ENCODE measurements around the gene LAMA2. TPM values are rescaled to one million over a fixed set of nuclear protein-coding genes. Genes with fewer than 3 reads are reported as not detected.
A peak's percentile ranks its signal among the peaks of the same experiment; 100 is the strongest.

LAMA2 gene
- polyA plus RNA-seq, 1 donor: 5.4 TPM

- no peaks in the 10 kb centered on the region for H3K27me3 ChIP-seq (ENCODE audit: control insufficient read depth, insufficient read depth, low read length)
- no peak overlapping the region for H3K4me3 ChIP-seq (ENCODE audit: low read length)
- H3K36me3 ChIP-seq (ENCODE audit: control insufficient read depth, insufficient read depth, low read length): no peaks in the 10 kb centered on the region
- WGBS (ENCODE audit: insufficient coverage, low lambda C conversion rate): no CpG with 5 or more reads among the region's 2 CpGs
- no peaks in the 10 kb centered on the region for H3K9me3 ChIP-seq (ENCODE audit: control insufficient read depth, low read depth, low read length)
- no peak overlapping the region for H3K27ac ChIP-seq (ENCODE audit: low read length)
- DNase-seq: peak in 1 of 2 donors; percentile 62
- no peaks in the 10 kb centered on the region for H3K4me1 ChIP-seq (ENCODE audit: control insufficient read depth, insufficient read depth, low read length)
Observed at GRCh38 chr6:129350278-129350677, 467.3 kb downstream of the LAMA2 start.

DNA sequence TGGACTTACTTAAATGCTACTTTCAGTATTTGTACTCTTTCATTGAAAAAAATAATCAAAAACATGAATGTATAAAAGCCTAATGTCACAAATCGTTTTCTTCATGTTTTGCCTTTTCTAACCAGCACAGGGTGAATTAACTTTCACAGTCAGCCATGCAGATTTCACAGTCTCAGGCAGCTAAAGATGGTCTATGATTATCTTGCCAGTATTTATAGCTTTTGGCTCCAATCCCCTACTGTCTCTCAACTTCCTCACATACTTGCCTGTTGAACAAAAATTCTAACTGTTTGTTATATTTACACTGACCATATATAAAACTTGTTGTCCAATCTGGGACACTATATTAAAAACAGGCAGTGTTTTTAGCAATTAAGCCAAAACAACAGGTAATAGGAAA, 468.9 kb downstream of the LAMA2 start:
- H3K4me1 ChIP-seq (ENCODE audit: control insufficient read depth, insufficient read depth, low read length): no peaks in the 10 kb centered on the region
- no peak overlapping the region for H3K4me3 ChIP-seq (ENCODE audit: low read length)
- WGBS (ENCODE audit: insufficient coverage, low lambda C conversion rate): 100% methylated on average over 1 of the region's 1 CpG
- no peak overlapping the region for H3K27ac ChIP-seq (ENCODE audit: low read length)
- DNase-seq: no peak
- no peaks in the 10 kb centered on the region for H3K9me3 ChIP-seq (ENCODE audit: control insufficient read depth, low read depth, low read length)
- H3K36me3 ChIP-seq (ENCODE audit: control insufficient read depth, insufficient read depth, low read length): no peaks in the 10 kb centered on the region
- H3K27me3 ChIP-seq (ENCODE audit: control insufficient read depth, insufficient read depth, low read length): no peaks in the 10 kb centered on the region

- no peak for DNase-seq
Observed at GRCh38 chr6:129353067-129353466, 470.1 kb downstream of the LAMA2 start.

GRCh38 chr6:129356129-129356528, 473.2 kb downstream of the LAMA2 start:
- Histone ChIP-seq H3K9me3 (ENCODE audit: control insufficient read depth, low read depth, low read length) (no peaks in the 10 kb centered on the region), H3K27ac (ENCODE audit: low read length) (no peak overlapping the region), H3K27me3 (ENCODE audit: control insufficient read depth, insufficient read depth, low read length) (no peaks in the 10 kb centered on the region), H3K4me3 (ENCODE audit: low read length) (no peak overlapping the region), H3K36me3 (ENCODE audit: control insufficient read depth, insufficient read depth, low read length) (no peaks in the 10 kb centered on the region), H3K4me1 (ENCODE audit: control insufficient read depth, insufficient read depth, low read length) (no peaks in the 10 kb centered on the region)
- DNase-seq: no peak
- WGBS (ENCODE audit: insufficient coverage, low lambda C conversion rate): 100% methylated on average over 1 of the region's 2 CpGs

More at GRCh38 chr6:129353067-129353466, 470.1 kb downstream of the LAMA2 start:
- WGBS (ENCODE audit: insufficient coverage, low lambda C conversion rate): 100% methylated on average over 3 of the region's 9 CpGs
- no peak overlapping the region for H3K4me3 ChIP-seq (ENCODE audit: low read length)
- no peaks in the 10 kb centered on the region for H3K9me3 ChIP-seq (ENCODE audit: control insufficient read depth, low read depth, low read length)
- no peaks in the 10 kb centered on the region for H3K27me3 ChIP-seq (ENCODE audit: control insufficient read depth, insufficient read depth, low read length)
- H3K4me1 ChIP-seq (ENCODE audit: control insufficient read depth, insufficient read depth, low read length): no peaks in the 10 kb centered on the region
- no peaks in the 10 kb centered on the region for H3K36me3 ChIP-seq (ENCODE audit: control insufficient read depth, insufficient read depth, low read length)
- H3K27ac ChIP-seq (ENCODE audit: low read length): no peak overlapping the region

DNA sequence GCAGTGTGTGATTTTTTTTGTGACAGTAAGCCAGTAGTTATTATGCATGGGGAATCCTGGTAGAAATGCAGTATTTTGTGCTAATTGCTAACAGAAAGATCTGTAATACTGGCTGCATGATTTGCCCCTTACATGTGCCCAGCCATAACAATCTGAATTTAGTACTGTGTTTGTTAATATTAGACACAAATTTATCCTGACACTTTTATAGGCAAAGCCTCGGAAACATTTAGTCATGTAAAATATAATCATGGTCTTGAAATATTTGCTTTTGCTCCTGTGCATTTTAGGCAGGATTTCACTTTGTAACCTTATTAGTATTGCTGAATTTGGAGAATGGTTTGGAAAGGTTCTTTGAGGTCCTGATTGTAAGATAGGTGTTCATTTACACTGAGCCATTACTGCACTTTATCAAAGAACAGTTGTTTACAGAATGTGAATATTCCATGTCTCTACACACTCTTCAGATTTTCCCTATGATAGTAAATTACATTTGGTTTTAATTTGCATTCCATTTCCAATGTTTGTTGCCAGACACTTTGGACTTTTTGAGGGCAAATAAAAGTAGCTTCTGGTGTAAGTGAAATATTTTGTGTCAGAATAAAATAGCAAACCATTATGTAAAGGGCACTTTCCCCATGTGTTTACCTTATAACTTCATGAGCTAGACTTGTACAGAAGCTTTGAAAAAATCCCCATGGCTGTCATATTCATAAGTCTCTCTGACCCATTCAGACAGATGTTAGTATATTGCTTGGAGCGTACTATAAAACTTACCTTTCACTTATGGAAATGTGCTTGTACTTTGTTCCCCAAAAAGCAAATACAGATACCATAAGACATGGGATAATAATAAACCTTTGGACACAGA, 477.1 kb downstream of the LAMA2 start:
- no peak overlapping the region for H3K27ac ChIP-seq (ENCODE audit: low read length)
- peak; percentile 13 to 74 for DNase-seq
- H3K9me3 ChIP-seq (ENCODE audit: control insufficient read depth, low read depth, low read length): no peaks in the 10 kb centered on the region
- H3K4me1 ChIP-seq (ENCODE audit: control insufficient read depth, insufficient read depth, low read length): no peaks in the 10 kb centered on the region
- no peak overlapping the region for H3K4me3 ChIP-seq (ENCODE audit: low read length)
- WGBS (ENCODE audit: insufficient coverage, low lambda C conversion rate): 50% methylated on average over 1 of the region's 2 CpGs
- no peaks in the 10 kb centered on the region for H3K36me3 ChIP-seq (ENCODE audit: control insufficient read depth, insufficient read depth, low read length)
- no peaks in the 10 kb centered on the region for H3K27me3 ChIP-seq (ENCODE audit: control insufficient read depth, insufficient read depth, low read length)

DNA sequence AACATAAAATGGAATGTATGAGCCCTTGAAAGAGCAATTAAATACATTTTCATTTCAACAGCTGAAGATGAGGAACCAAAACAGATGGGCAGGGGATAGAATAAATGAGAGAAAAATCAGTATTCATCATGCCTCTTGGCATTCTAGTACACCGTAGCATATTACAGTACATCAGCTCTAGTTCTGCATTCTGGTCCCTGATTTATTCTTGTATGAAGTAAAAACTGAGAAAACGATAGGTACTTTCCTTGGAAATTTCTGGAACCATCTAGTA, 477.7 kb downstream of the LAMA2 start:
- no peak overlapping the region for H3K27ac ChIP-seq (ENCODE audit: low read length)
- 56% methylated on average over 2 of the region's 2 CpGs for WGBS (ENCODE audit: insufficient coverage, low lambda C conversion rate)
- no peak overlapping the region for H3K4me3 ChIP-seq (ENCODE audit: low read length)
- no peaks in the 10 kb centered on the region for H3K4me1 ChIP-seq (ENCODE audit: control insufficient read depth, insufficient read depth, low read length)
- DNase-seq: no peak
- H3K27me3 ChIP-seq (ENCODE audit: control insufficient read depth, insufficient read depth, low read length): no peaks in the 10 kb centered on the region
- H3K36me3 ChIP-seq (ENCODE audit: control insufficient read depth, insufficient read depth, low read length): no peaks in the 10 kb centered on the region
- no peaks in the 10 kb centered on the region for H3K9me3 ChIP-seq (ENCODE audit: control insufficient read depth, low read depth, low read length)

GRCh38 chr6:129364037-129364436, 481.1 kb downstream of the LAMA2 start:
- no peak overlapping the region for H3K4me3 ChIP-seq (ENCODE audit: low read length)
- no peaks in the 10 kb centered on the region for H3K4me1 ChIP-seq (ENCODE audit: control insufficient read depth, insufficient read depth, low read length)
- no peaks in the 10 kb centered on the region for H3K27me3 ChIP-seq (ENCODE audit: control insufficient read depth, insufficient read depth, low read length)
- H3K36me3 ChIP-seq (ENCODE audit: control insufficient read depth, insufficient read depth, low read length): no peaks in the 10 kb centered on the region
- H3K9me3 ChIP-seq (ENCODE audit: control insufficient read depth, low read depth, low read length): no peaks in the 10 kb centered on the region
- WGBS (ENCODE audit: insufficient coverage, low lambda C conversion rate): 80% methylated on average over 1 of the region's 3 CpGs
- no peak overlapping the region for H3K27ac ChIP-seq (ENCODE audit: low read length)
- DNase-seq: no peak

DNA sequence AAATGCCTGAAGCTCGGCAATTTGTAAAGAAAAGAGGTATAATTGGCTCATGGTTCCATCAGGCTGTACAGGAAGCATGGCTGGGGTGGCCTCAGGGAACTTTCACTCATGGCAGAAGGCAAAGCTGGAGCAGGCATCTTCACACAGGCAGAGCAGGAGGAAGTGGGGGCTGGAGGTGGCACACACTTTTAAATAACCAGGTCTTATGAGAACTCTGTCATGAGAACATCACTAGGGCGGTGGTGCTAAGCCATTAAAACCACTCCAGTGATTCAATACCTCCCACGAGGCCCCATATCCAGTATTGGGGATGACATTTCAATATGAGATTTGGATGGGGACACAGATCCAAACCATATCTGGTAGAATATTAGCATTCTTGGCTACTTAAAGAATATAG, 481.8 kb downstream of the LAMA2 start:
- Histone ChIP-seq H3K36me3 (ENCODE audit: control insufficient read depth, insufficient read depth, low read length) (no peaks in the 10 kb centered on the region), H3K27ac (ENCODE audit: low read length) (no peak overlapping the region), H3K4me1 (ENCODE audit: control insufficient read depth, insufficient read depth, low read length) (no peaks in the 10 kb centered on the region), H3K4me3 (ENCODE audit: low read length) (no peak overlapping the region), H3K27me3 (ENCODE audit: control insufficient read depth, insufficient read depth, low read length) (no peaks in the 10 kb centered on the region), H3K9me3 (ENCODE audit: control insufficient read depth, low read depth, low read length) (no peaks in the 10 kb centered on the region)
- WGBS (ENCODE audit: insufficient coverage, low lambda C conversion rate): no CpG with 5 or more reads among the region's 3 CpGs
- no peak for DNase-seq

- no peaks in the 10 kb centered on the region for H3K27me3 ChIP-seq (ENCODE audit: control insufficient read depth, insufficient read depth, low read length)
- no peaks in the 10 kb centered on the region for H3K9me3 ChIP-seq (ENCODE audit: control insufficient read depth, low read depth, low read length)
- DNase-seq: no peak
- WGBS (ENCODE audit: insufficient coverage, low lambda C conversion rate): no CpG with 5 or more reads among the region's 1 CpG
- H3K4me3 ChIP-seq (ENCODE audit: low read length): no peak overlapping the region
- H3K27ac ChIP-seq (ENCODE audit: low read length): no peak overlapping the region
- H3K4me1 ChIP-seq (ENCODE audit: control insufficient read depth, insufficient read depth, low read length): no peaks in the 10 kb centered on the region
- no peaks in the 10 kb centered on the region for H3K36me3 ChIP-seq (ENCODE audit: control insufficient read depth, insufficient read depth, low read length)
Observed at GRCh38 chr6:129368076-129368475, 485.1 kb downstream of the LAMA2 start.

- WGBS (ENCODE audit: insufficient coverage, low lambda C conversion rate): no CpG with 5 or more reads among the region's 2 CpGs
- Histone ChIP-seq H3K27ac (ENCODE audit: low read length) (no peak overlapping the region), H3K36me3 (ENCODE audit: control insufficient read depth, insufficient read depth, low read length) (no peaks in the 10 kb centered on the region), H3K4me3 (ENCODE audit: low read length) (no peak overlapping the region), H3K9me3 (ENCODE audit: control insufficient read depth, low read depth, low read length) (no peaks in the 10 kb centered on the region), H3K27me3 (ENCODE audit: control insufficient read depth, insufficient read depth, low read length) (no peaks in the 10 kb centered on the region), H3K4me1 (ENCODE audit: control insufficient read depth, insufficient read depth, low read length) (no peaks in the 10 kb centered on the region)
- no peak for DNase-seq
Observed at GRCh38 chr6:129368970-129369369, 486.0 kb downstream of the LAMA2 start.

DNA sequence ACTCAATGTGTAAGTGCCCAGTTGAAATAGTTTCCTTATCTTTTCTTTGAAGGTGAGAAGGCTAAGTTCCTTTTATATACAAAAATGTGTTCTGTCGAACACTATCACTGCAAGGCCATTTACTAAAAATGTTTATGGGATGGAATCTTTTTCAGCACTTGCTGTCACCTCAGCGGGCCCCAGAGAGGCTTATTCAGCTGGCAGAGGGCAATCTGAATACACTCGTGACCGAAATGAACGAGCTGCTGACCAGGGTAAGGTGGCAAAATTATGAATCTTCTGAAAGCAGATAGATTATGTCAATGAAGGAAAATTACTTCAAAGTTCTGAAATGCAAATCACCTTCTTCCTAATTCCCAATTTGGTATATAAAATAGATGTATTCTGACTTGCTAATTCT, 486.8 kb downstream of the LAMA2 start:
- DNase-seq: no peak
- Histone ChIP-seq H3K36me3 (ENCODE audit: control insufficient read depth, insufficient read depth, low read length) (no peaks in the 10 kb centered on the region), H3K4me1 (ENCODE audit: control insufficient read depth, insufficient read depth, low read length) (no peaks in the 10 kb centered on the region), H3K27ac (ENCODE audit: low read length) (no peak overlapping the region), H3K9me3 (ENCODE audit: control insufficient read depth, low read depth, low read length) (no peaks in the 10 kb centered on the region), H3K27me3 (ENCODE audit: control insufficient read depth, insufficient read depth, low read length) (no peaks in the 10 kb centered on the region), H3K4me3 (ENCODE audit: low read length) (no peak overlapping the region)
- WGBS (ENCODE audit: insufficient coverage, low lambda C conversion rate): no CpG with 5 or more reads among the region's 5 CpGs

Measured in large intestine (tissue), 3 donors.